GM21723 (cell line): ENCODE results near the gene TMEM40.
A peak's percentile ranks its signal among the peaks of the same experiment; 100 is the strongest.
"Not testable (repeated sequence)": the region's sequence is repeated elsewhere in the genome, so short reads cannot be mapped to it uniquely, and the experiment has no call there.

Experiments
- ATAC-seq: cut with Tn5 transposase; IDR thresholded peaks from one replicate; pipeline ENCODE4 v1.9.1; 2021; ENCODE audit warnings: mild to moderate bottlenecking, moderate library complexity; ENCODE audit not compliant: unreplicated experiment

Gene TMEM40

GRCh38 chr3:12752102-12752501 lies 7.0 kb downstream of the TMEM40 start:
- no peak for ATAC-seq

- ATAC-seq: no peak
Observed at GRCh38 chr3:12751571-12751970, 7.5 kb downstream of the TMEM40 start.

- ATAC-seq: peak; percentile 62
Observed at GRCh38 chr3:12750658-12751071, 8.4 kb downstream of the TMEM40 start.

- ATAC-seq: peak; percentile 40
Observed at GRCh38 chr3:12750223-12750622, 8.8 kb downstream of the TMEM40 start.

GRCh38 chr3:12748477-12748876 lies 10.6 kb downstream of the TMEM40 start:
- no peak for ATAC-seq

- ATAC-seq: no peak
Observed at GRCh38 chr3:12746419-12746818, 12.6 kb downstream of the TMEM40 start.

GRCh38 chr3:12744326-12744725 lies 14.7 kb downstream of the TMEM40 start:
- ATAC-seq: no peak

- ATAC-seq: no peak
Observed at GRCh38 chr3:12743583-12743982, 15.5 kb downstream of the TMEM40 start.

- no peak for ATAC-seq
Observed at GRCh38 chr3:12742330-12743107, 16.5 kb downstream of the TMEM40 start.

GRCh38 chr3:12741209-12741608 lies 17.9 kb downstream of the TMEM40 start:
- ATAC-seq: peak; percentile 71

- no peak for ATAC-seq
Observed at GRCh38 chr3:12737833-12738232, 21.2 kb downstream of the TMEM40 start.

GRCh38 chr3:12737319-12737718 lies 21.7 kb downstream of the TMEM40 start:
- ATAC-seq: no peak

GRCh38 chr3:12734960-12735359 lies 24.1 kb downstream of the TMEM40 start:
- ATAC-seq: no peak

GRCh38 chr3:12733566-12733965 lies 25.5 kb downstream of the TMEM40 start:
- no peak for ATAC-seq

GRCh38 chr3:12730506-12731242 lies 28.4 kb downstream of the TMEM40 start:
- ATAC-seq: no peak

- no peak for ATAC-seq
Observed at GRCh38 chr3:12729051-12729651, 29.9 kb downstream of the TMEM40 start.

- ATAC-seq: no peak
Observed at GRCh38 chr3:12727937-12728336, 31.1 kb downstream of the TMEM40 start.

GRCh38 chr3:12727481-12727880 lies 31.6 kb downstream of the TMEM40 start:
- ATAC-seq: no peak

GRCh38 chr3:12725436-12725835 lies 33.6 kb downstream of the TMEM40 start:
- ATAC-seq: no peak

- ATAC-seq: no peak
Observed at GRCh38 chr3:12724794-12725193, 34.3 kb downstream of the TMEM40 start.

- not testable (repeated sequence) for ATAC-seq
Observed at GRCh38 chr3:12723362-12723761, 35.7 kb downstream of the TMEM40 start.

GRCh38 chr3:12722226-12722625 lies 36.8 kb downstream of the TMEM40 start:
- no peak for ATAC-seq
